Prostate gland (tissue), 2 donors: ENCODE measurements around the gene DRC1.
"Not testable (repeated sequence)": the region's sequence is repeated elsewhere in the genome, so short reads cannot be mapped to it uniquely, and the experiment has no call there.

Experiments used
- CTCF ChIP-seq, 4 experiments: fragments of 200-600 bp in 2 of 4; fragments of 450-650 bp in 2 of 4; sonication (generic) in 2 of 4; IDR thresholded peaks; 1 replicate in 3 of 4; 2 replicates in 1 of 4; pipeline ENCODE4 v1.5.1; 2016 to 2019; ENCODE audit warnings: antibody characterized with exemption in 4 of 4, mild to moderate bottlenecking in 2 of 4, moderate library complexity in 2 of 4
- POLR2A ChIP-seq: fragments of 450-650 bp; IDR thresholded peaks from one replicate; pipeline ENCODE4 v1.6.1; 2016; ENCODE audit warnings: antibody characterized with exemption, mild to moderate bottlenecking
- POLR2AphosphoS5 ChIP-seq: sonication (generic); formaldehyde crosslinking; IDR thresholded peaks from one replicate; pipeline ENCODE4 v1.6.1; 2017; ENCODE audit warnings: antibody characterized with exemption

DNA sequence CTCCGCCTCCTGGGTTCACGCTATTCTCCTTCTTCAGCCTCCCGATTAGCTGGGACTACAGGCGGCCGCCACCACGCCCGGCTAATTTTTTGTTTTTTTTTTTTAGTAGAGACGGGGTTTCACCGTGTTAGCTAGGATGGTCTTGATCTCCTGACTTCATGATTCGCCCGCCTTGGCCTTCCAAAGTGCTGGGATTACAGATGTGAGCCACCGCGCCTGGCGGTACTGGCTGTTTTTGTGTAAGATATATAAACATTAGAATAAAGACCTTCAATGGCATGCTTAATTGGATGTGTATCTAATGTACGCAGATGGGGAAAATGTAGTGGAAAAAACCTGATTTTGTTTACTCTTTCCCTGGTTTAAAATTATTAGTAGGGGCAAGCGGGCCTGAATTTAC lies 47.3 kb upstream of the DRC1 start:
- TF ChIP-seq CTCF (IDR thresholded peaks at IDR 0.05); POLR2A; POLR2AphosphoS5: not testable (repeated sequence)
